ENCODE data around the gene PNPLA3. TPM values are rescaled to one million over a fixed set of nuclear protein-coding genes. Genes with fewer than 3 reads are reported as not detected.
A peak's percentile ranks its signal among the peaks of the same experiment; 100 is the strongest.

Gene PNPLA3
- total RNA-seq, 2 experiments from 2014 or later: 0.31 to 0.50 TPM

DNA sequence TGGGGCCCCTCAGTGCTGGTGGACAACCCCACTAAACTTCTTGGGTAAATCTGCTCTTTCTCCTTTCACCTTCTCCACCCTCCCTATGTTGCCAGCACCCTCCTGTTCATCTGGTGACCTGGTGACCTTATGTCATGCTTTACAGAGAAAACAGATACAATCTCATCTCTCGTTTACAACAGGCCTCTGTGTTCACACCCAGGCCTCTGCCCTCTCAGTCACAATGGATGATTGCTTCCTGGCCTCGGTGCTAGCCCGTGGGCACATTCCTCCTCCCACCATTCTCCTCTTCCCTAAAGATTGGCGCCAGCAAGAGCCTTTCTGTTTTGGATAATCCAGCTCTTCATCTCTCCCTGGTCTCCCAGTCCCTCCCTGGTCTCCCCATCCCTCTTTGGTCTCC lies 12.3 kb upstream of the PNPLA3 start:
- intact Hi-C loops (cut with micrococcal nuclease): no loop called here
- no peaks in the 10 kb centered on the region for H3K4me1 Mint-ChIP-seq (ENCODE audit: low read depth)
- DNase-seq: no peak
- CTCF ChIA-PET: no interaction called here
- no peaks in the 10 kb centered on the region for H3K9me3 Mint-ChIP-seq
- H3K27ac Mint-ChIP-seq: no peak overlapping the region
- POLR2A ChIA-PET: no interaction called here
- no peaks in the 10 kb centered on the region for H3K36me3 Mint-ChIP-seq
- H3K4me3 Mint-ChIP-seq: no peak overlapping the region
- H3K27me3 Mint-ChIP-seq: peaks cover 5% of the 10 kb centered on the region

DNA sequence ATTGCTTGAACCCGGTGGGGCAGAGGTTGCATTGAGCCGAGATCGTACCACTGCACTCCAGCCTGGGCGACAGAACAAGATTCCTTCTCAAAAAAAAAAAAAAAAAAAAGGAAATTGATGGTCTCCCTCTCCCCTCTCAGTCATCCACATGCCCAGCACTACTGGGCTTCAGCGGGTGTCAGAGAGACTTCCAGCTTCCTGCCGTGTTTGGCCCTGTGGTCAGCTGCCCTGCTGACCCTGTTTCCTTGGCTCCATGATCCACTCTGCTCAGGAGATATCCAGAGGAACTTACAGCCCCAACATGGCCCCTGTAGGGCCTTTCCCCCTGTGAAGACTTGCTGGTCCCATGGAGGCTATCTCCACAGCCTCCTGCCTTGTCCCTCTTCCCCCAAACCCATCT lies 6.1 kb upstream of the PNPLA3 start:
- no peaks in the 10 kb centered on the region for H3K36me3 Mint-ChIP-seq
- peaks cover 23% of the 10 kb centered on the region for H3K27me3 Mint-ChIP-seq
- POLR2A ChIA-PET: no interaction called here
- H3K4me1 Mint-ChIP-seq (ENCODE audit: low read depth): no peaks in the 10 kb centered on the region
- intact Hi-C loops (cut with micrococcal nuclease): no loop called here
- H3K27ac Mint-ChIP-seq: no peak overlapping the region
- DNase-seq: no peak
- H3K4me3 Mint-ChIP-seq: no peak overlapping the region
- CTCF ChIA-PET: interaction anchor here (1.4 kb wide), 1 partner anchor 34 kb away, joined by 3 read pairs; no protein-coding TSS in a partner anchor
- no peaks in the 10 kb centered on the region for H3K9me3 Mint-ChIP-seq

- ChIA-PET CTCF (no interaction called here), POLR2A (no interaction called here)
- Mint-ChIP-seq H3K27ac (no peak overlapping the region), H3K36me3 (no peaks in the 10 kb centered on the region), H3K4me1 (ENCODE audit: low read depth) (peaks cover 4% of the 10 kb centered on the region), H3K27me3 (peaks cover 21% of the 10 kb centered on the region), H3K9me3 (no peaks in the 10 kb centered on the region), H3K4me3 (no peak overlapping the region)
- no peak for DNase-seq
- intact Hi-C loops (cut with micrococcal nuclease): no loop called here
Observed at GRCh38 chr22:43919106-43919973, 4.3 kb upstream of the PNPLA3 start.

DNA sequence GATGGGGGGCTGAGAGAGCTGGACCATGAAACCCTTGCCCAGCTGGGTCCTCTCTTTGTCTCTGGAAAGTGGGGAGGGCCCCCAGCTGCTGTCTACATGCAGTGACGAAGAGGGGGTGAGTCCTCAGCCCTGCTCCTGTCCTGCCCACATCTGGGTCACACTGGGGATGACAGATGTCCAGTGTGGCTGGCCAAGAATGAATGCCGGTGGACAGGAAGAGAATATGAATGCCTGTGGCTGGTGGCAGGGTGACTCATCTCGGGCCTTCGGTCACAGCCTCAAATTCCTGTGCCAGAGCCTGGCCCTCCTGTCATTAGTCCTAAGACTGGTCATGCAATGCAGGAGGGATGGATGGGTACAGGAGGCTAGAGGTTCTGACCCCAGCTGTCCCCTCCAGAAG lies 2.2 kb upstream of the PNPLA3 start:
- no peaks in the 10 kb centered on the region for H3K9me3 Mint-ChIP-seq
- DNase-seq: no peak
- peaks cover 4% of the 10 kb centered on the region for H3K4me1 Mint-ChIP-seq (ENCODE audit: low read depth)
- H3K27me3 Mint-ChIP-seq: peaks cover 32% of the 10 kb centered on the region
- no peak overlapping the region for H3K27ac Mint-ChIP-seq
- no peak overlapping the region for H3K4me3 Mint-ChIP-seq
- CTCF ChIA-PET: interaction anchor here (1.2 kb wide), 1 partner anchor 25 kb away, joined by 3 read pairs; no protein-coding TSS in a partner anchor
- POLR2A ChIA-PET: no interaction called here
- intact Hi-C loops (cut with micrococcal nuclease): no loop called here
- no peaks in the 10 kb centered on the region for H3K36me3 Mint-ChIP-seq

GRCh38 chr22:43922123-43922522 lies 1.5 kb upstream of the PNPLA3 start:
- intact Hi-C loops (cut with micrococcal nuclease): no loop called here
- Mint-ChIP-seq H3K36me3 (no peaks in the 10 kb centered on the region), H3K27ac (no peak overlapping the region), H3K4me3 (no peak overlapping the region), H3K9me3 (no peaks in the 10 kb centered on the region), H3K27me3 (peaks cover 28% of the 10 kb centered on the region), H3K4me1 (ENCODE audit: low read depth) (peaks cover 4% of the 10 kb centered on the region)
- ChIA-PET POLR2A (no interaction called here), CTCF (no interaction called here)
- no peak for DNase-seq

DNA sequence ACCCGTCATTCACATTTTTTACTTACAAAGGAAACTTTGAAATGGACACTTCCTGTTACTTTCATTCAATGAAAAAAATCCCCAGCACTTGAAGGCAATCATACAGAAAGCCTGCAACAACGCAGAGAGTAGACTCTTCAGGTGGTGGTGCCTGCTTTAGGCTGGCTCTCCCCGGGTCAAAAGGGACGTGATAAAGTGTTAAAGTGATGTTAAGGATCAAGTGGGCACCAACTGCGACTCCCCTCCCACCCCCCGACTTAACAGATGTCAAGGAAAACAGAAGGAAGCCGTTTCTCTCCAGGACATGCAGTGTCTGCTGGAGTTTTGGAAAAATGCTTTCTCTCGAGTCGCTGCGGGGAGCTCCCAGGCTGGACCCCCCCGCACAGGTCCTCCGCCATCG lies 414 bp upstream of the PNPLA3 start:
- no peaks in the 10 kb centered on the region for H3K36me3 Mint-ChIP-seq
- peak overlapping the region; percentile 63 for H3K4me3 Mint-ChIP-seq
- H3K9me3 Mint-ChIP-seq: no peaks in the 10 kb centered on the region
- DNase-seq: peak; percentile 16
- ChIA-PET POLR2A (no interaction called here), CTCF (interaction anchor here (1.8 kb wide), 1 partner anchor 23 kb away, joined by 7 read pairs; no protein-coding TSS in a partner anchor)
- intact Hi-C loops (cut with micrococcal nuclease): no loop called here
- H3K27ac Mint-ChIP-seq: no peak overlapping the region
- peaks cover 23% of the 10 kb centered on the region for H3K27me3 Mint-ChIP-seq
- peaks cover 4% of the 10 kb centered on the region for H3K4me1 Mint-ChIP-seq (ENCODE audit: low read depth)

GRCh38 chr22:43924877-43925276 lies 1.3 kb downstream of the PNPLA3 start:
- H3K4me3 Mint-ChIP-seq: peak overlapping the region; percentile 49
- intact Hi-C loops (cut with micrococcal nuclease): no loop called here
- peaks cover 17% of the 10 kb centered on the region for H3K27me3 Mint-ChIP-seq
- ChIA-PET POLR2A (no interaction called here), CTCF (no interaction called here)
- H3K4me1 Mint-ChIP-seq (ENCODE audit: low read depth): peaks cover 4% of the 10 kb centered on the region
- H3K9me3 Mint-ChIP-seq: no peaks in the 10 kb centered on the region
- no peak for DNase-seq
- H3K27ac Mint-ChIP-seq: no peak overlapping the region
- no peaks in the 10 kb centered on the region for H3K36me3 Mint-ChIP-seq

GRCh38 chr22:43925433-43926348 lies 2.1 kb downstream of the PNPLA3 start:
- no peak overlapping the region for H3K27ac Mint-ChIP-seq
- ChIA-PET POLR2A (interaction anchor here (0.5 kb wide), 1 partner anchor 119 kb away, joined by 3 read pairs; no protein-coding TSS in a partner anchor), CTCF (interaction anchor here (2.2 kb wide), 1 partner anchor 20 kb away, joined by 6 read pairs; no protein-coding TSS in a partner anchor)
- no peaks in the 10 kb centered on the region for H3K9me3 Mint-ChIP-seq
- H3K4me3 Mint-ChIP-seq: no peak overlapping the region
- no peaks in the 10 kb centered on the region for H3K36me3 Mint-ChIP-seq
- no peak for DNase-seq
- intact Hi-C loops (cut with micrococcal nuclease): no loop called here
- peaks cover 4% of the 10 kb centered on the region for H3K4me1 Mint-ChIP-seq (ENCODE audit: low read depth)
- peaks cover 16% of the 10 kb centered on the region for H3K27me3 Mint-ChIP-seq

DNA sequence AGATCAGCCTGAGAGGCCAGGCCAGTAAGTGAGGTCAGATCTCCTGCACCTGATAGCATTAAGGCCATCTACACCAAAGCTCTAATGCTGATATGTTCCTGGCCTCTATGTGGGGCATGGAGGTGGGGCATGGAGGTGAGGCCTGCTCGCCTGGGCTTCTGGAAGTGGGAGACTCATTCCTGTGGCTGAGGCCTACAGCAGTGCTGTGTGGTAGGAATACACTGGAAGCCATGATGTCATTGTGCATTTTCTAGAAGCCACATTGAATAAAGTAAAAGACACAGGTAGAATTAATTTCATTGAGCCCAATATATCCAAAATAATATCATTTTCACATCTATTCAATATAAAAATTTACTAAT lies 2.7 kb downstream of the PNPLA3 start:
- H3K9me3 Mint-ChIP-seq: no peaks in the 10 kb centered on the region
- intact Hi-C loops (cut with micrococcal nuclease): no loop called here
- H3K4me1 Mint-ChIP-seq (ENCODE audit: low read depth): peaks cover 4% of the 10 kb centered on the region
- ChIA-PET CTCF (interaction anchor here (2.2 kb wide), 1 partner anchor 20 kb away, joined by 6 read pairs; no protein-coding TSS in a partner anchor), POLR2A (no interaction called here)
- DNase-seq: no peak
- H3K4me3 Mint-ChIP-seq: no peak overlapping the region
- H3K27me3 Mint-ChIP-seq: peaks cover 12% of the 10 kb centered on the region
- no peak overlapping the region for H3K27ac Mint-ChIP-seq
- H3K36me3 Mint-ChIP-seq: no peaks in the 10 kb centered on the region

GRCh38 chr22:43928468-43928867 lies 4.9 kb downstream of the PNPLA3 start:
- intact Hi-C loops (cut with micrococcal nuclease): no loop called here
- Mint-ChIP-seq H3K4me1 (ENCODE audit: low read depth) (no peaks in the 10 kb centered on the region), H3K4me3 (no peak overlapping the region), H3K36me3 (no peaks in the 10 kb centered on the region), H3K27ac (no peak overlapping the region), H3K27me3 (peaks cover 12% of the 10 kb centered on the region), H3K9me3 (no peaks in the 10 kb centered on the region)
- CTCF ChIA-PET: no interaction called here
- no peak for DNase-seq
- POLR2A ChIA-PET: no interaction called here

GRCh38 chr22:43928908-43929307 lies 5.3 kb downstream of the PNPLA3 start:
- ChIA-PET POLR2A (no interaction called here), CTCF (interaction anchor here (0.9 kb wide), 1 partner anchor 202 kb away, joined by 3 read pairs; no protein-coding TSS in a partner anchor)
- no peaks in the 10 kb centered on the region for H3K4me1 Mint-ChIP-seq (ENCODE audit: low read depth)
- no peaks in the 10 kb centered on the region for H3K36me3 Mint-ChIP-seq
- H3K27ac Mint-ChIP-seq: no peak overlapping the region
- intact Hi-C loops (cut with micrococcal nuclease): no loop called here
- no peak for DNase-seq
- no peaks in the 10 kb centered on the region for H3K9me3 Mint-ChIP-seq
- peaks cover 12% of the 10 kb centered on the region for H3K27me3 Mint-ChIP-seq
- no peak overlapping the region for H3K4me3 Mint-ChIP-seq

- no peaks in the 10 kb centered on the region for H3K4me1 Mint-ChIP-seq (ENCODE audit: low read depth)
- intact Hi-C loops (cut with micrococcal nuclease): no loop called here
- DNase-seq: no peak
- H3K9me3 Mint-ChIP-seq: no peaks in the 10 kb centered on the region
- H3K36me3 Mint-ChIP-seq: no peaks in the 10 kb centered on the region
- H3K27me3 Mint-ChIP-seq: peaks cover 13% of the 10 kb centered on the region
- POLR2A ChIA-PET: no interaction called here
- CTCF ChIA-PET: interaction anchor here (1.1 to 2.5 kb wide), 3 partner anchors 14 to 49 kb away, joined by 3 to 12 read pairs (median 7); no protein-coding TSS in a partner anchor
- H3K4me3 Mint-ChIP-seq: no peak overlapping the region
- H3K27ac Mint-ChIP-seq: no peak overlapping the region
Observed at GRCh38 chr22:43931771-43932170, 8.2 kb downstream of the PNPLA3 start.
